Breast epithelium (tissue), 4 donors: ENCODE results near the gene ST8SIA2. TPM values are rescaled to one million over a fixed set of nuclear protein-coding genes. Genes with fewer than 3 reads are reported as not detected.

Source experiments
- DNase-seq, 2 donors: peaks; one replicate each; pipeline ENCODE4 v3.0.0-alpha.2; 2019; ENCODE audit warnings: low spot score in 2 of 2
- H3K27ac ChIP-seq, 2 donors: fragments of 200-600 bp; sonication (generic) in 1 of 2; one replicate each; pipeline ENCODE4 v1.5.1; 2016 to 2019; ENCODE audit warnings: mild to moderate bottlenecking in 1 of 2
- H3K27me3 ChIP-seq, 2 donors: fragments of 200-600 bp; sonication (generic) in 1 of 2; one replicate each; pipeline versions ENCODE4 v1.5.1 to v1.6.0; 2017 to 2019; ENCODE audit warnings: control low read depth in 1 of 2, mild to moderate bottlenecking in 1 of 2
- H3K36me3 ChIP-seq: fragments of 200-600 bp; one replicate; pipeline ENCODE4 v1.5.1; 2019
- H3K4me1 ChIP-seq, 2 donors: fragments of 200-600 bp; sonication (generic); one replicate each; pipeline ENCODE4 v1.5.1; 2016 to 2019; ENCODE audit warnings: control low read depth in 1 of 2
- H3K4me3 ChIP-seq, 3 donors: fragments of 200-600 bp; sonication (generic); 1 replicate in 2 of 3; 2 replicates in 1 of 3; pipeline ENCODE4 v1.5.1; 2016 to 2019; ENCODE audit warnings: mild to moderate bottlenecking in 3 of 3, moderate library complexity in 2 of 3
- H3K9me3 ChIP-seq, 2 donors: fragments of 200-600 bp; sonication (generic) in 1 of 2; one replicate each; pipeline ENCODE4 v1.5.1; 2016 to 2019; ENCODE audit warnings: control low read depth in 1 of 2
- POLR2A ChIP-seq: fragments of 450-650 bp; IDR thresholded peaks from one replicate; pipeline ENCODE4 v1.6.1; 2016; ENCODE audit warnings: antibody characterized with exemption, mild to moderate bottlenecking, moderate library complexity
- POLR2AphosphoS5 ChIP-seq, 3 donors: sonication (generic); formaldehyde crosslinking; IDR thresholded peaks; one replicate each; pipeline ENCODE4 v1.6.1; 2017; ENCODE audit warnings: antibody characterized with exemption in 3 of 3
- intact Hi-C: fragments of 100-400 bp; cut with DNase I; formaldehyde crosslinking; loops from one replicate; pipeline ENCODE4 v1.15.1; 2023; ENCODE audit warnings: low total_unique reads
- total RNA-seq, 3 donors: library from RNA; depleted of rRNA; stranded (reverse); fragments of >200 nt; gene quantifications; one replicate each; pipeline ENCODE4 v1.1.0, GENCODE V29; 2016
- TF ChIP-seq, protein P1 (sequence below), 3 donors: fragments of 450-650 bp; IDR thresholded peaks; one replicate each; pipeline ENCODE4 v1.5.1; 2016 to 2017; ENCODE audit warnings: antibody characterized with exemption in 3 of 3, mild to moderate bottlenecking in 3 of 3, moderate library complexity in 3 of 3

ST8SIA2 gene
- total RNA-seq, 3 donors from 2014 or later: 0.59 to 0.66 TPM; not detected in 1

DNA sequence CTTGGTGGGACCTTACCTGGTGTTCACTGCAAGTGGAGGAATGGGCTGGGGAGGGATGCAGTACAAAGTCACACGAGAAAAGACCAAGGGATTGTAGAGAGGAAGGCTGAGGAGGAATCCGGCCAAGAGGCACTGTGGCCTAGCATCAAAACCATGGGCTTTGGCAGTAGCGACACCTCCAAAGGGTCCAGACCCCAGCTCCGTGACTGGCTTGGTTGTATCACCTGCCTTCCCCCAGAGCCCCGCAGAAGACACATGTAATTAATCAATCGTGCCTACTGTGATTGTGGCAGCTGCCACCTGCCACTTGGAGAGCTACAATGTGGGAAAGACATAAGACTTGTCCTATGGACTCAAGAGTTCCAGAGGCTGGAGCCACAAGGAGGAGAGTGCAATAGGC, 54.7 kb downstream of the ST8SIA2 start:
- intact Hi-C loops: no loop called here
- H3K4me3 ChIP-seq: no peak overlapping the region
- DNase-seq: no peak
- no peak for TF ChIP-seq POLR2AphosphoS5 (IDR thresholded peaks at IDR 0.05)
- no peaks in the 10 kb centered on the region for H3K4me1 ChIP-seq
- H3K27ac ChIP-seq: no peak overlapping the region
- H3K9me3 ChIP-seq: no peaks in the 10 kb centered on the region
- H3K27me3 ChIP-seq: no peaks in the 10 kb centered on the region
- H3K36me3 ChIP-seq: no peaks in the 10 kb centered on the region

DNA sequence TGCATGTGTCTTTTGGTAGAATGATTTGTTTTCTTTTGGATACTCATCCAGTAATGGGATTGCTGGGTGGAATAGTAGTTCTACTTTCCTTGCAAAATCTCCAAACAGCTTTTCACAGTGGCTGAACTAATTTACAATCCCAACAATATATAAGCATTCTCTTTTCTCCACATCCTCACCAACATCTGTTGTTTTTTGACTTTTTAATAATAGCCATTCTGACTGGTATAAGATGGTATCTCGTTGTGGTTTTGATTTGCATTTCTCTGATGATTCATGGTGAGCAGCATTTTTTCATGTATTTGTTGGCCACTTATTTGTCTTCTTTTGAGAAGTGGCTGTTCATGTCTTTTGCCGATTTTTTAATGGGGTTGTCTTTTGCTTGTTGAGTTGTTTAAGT, 55.8 kb downstream of the ST8SIA2 start:
- intact Hi-C loops: no loop called here
- DNase-seq: no peak
- no peaks in the 10 kb centered on the region for H3K4me1 ChIP-seq
- no peak for TF ChIP-seq POLR2A
- TF ChIP-seq POLR2AphosphoS5 (IDR thresholded peaks at IDR 0.05): no peak
- TF ChIP-seq, protein P1, sequence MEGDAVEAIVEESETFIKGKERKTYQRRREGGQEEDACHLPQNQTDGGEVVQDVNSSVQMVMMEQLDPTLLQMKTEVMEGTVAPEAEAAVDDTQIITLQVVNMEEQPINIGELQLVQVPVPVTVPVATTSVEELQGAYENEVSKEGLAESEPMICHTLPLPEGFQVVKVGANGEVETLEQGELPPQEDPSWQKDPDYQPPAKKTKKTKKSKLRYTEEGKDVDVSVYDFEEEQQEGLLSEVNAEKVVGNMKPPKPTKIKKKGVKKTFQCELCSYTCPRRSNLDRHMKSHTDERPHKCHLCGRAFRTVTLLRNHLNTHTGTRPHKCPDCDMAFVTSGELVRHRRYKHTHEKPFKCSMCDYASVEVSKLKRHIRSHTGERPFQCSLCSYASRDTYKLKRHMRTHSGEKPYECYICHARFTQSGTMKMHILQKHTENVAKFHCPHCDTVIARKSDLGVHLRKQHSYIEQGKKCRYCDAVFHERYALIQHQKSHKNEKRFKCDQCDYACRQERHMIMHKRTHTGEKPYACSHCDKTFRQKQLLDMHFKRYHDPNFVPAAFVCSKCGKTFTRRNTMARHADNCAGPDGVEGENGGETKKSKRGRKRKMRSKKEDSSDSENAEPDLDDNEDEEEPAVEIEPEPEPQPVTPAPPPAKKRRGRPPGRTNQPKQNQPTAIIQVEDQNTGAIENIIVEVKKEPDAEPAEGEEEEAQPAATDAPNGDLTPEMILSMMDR (IDR thresholded peaks at IDR 0.05): no peak
- H3K27me3 ChIP-seq: no peaks in the 10 kb centered on the region
- H3K36me3 ChIP-seq: no peaks in the 10 kb centered on the region
- H3K27ac ChIP-seq: no peak overlapping the region
- H3K9me3 ChIP-seq: no peaks in the 10 kb centered on the region
- no peak overlapping the region for H3K4me3 ChIP-seq

DNA sequence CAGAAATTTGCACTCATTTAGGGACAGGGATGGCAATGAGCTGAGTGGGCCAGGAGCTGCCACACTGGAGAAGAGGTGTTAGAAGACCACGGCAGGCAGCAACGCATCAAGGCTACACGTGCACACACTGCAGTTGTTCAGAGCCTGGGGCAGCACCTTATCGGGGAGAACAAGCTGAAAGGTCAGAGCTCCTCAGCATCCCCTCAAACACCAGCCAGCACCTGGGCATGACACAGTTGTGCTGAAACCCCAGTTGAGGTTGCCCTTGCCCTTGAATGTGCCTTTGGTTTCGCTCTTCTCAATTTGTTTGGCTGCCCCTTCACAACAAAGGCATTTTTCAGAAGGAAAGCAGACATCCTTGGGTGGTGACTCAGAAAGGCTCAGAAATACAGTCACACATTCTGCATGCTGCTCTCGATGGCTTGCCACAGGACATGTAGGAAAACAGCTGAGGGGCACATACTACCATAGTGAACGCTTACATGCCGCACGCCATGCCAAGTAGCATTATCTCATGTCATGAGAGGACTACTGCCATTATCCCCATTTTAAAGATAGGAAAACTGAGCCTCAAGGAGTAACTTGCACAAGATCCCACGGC, 57.6 kb downstream of the ST8SIA2 start:
- Histone ChIP-seq H3K36me3 (no peaks in the 10 kb centered on the region), H3K4me3 (no peak overlapping the region), H3K9me3 (no peaks in the 10 kb centered on the region), H3K27ac (no peak overlapping the region), H3K27me3 (no peaks in the 10 kb centered on the region), H3K4me1 (no peaks in the 10 kb centered on the region)
- no peak for DNase-seq
- TF ChIP-seq, protein P1 (IDR thresholded peaks at IDR 0.05): no peak
- TF ChIP-seq POLR2A (no peak), POLR2AphosphoS5 (IDR thresholded peaks at IDR 0.05) (no peak)
- intact Hi-C loops: no loop called here

DNA sequence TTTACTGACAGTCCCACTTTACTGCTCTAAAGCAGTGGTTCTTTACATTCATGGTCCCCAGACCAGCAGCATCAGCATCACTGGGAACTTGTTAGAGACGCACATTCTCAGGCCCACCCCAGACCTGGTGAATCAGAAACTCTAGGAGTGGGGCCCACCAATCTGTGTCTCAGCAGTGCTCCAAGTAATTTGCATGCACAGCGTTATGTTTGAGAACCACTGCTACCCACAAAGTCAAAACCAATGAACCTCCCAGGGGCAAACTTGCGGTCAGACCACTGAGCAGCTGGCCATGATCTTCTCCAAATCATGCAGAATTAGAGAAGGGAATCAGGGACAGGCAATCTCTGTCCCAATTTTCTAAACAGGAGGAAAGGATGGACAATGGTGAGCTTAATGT, 58.5 kb downstream of the ST8SIA2 start:
- DNase-seq: no peak
- no peaks in the 10 kb centered on the region for H3K4me1 ChIP-seq
- H3K4me3 ChIP-seq: no peak overlapping the region
- H3K9me3 ChIP-seq: no peaks in the 10 kb centered on the region
- TF ChIP-seq, protein P1 (IDR thresholded peaks at IDR 0.05): no peak
- no peak for TF ChIP-seq POLR2A
- TF ChIP-seq POLR2AphosphoS5 (IDR thresholded peaks at IDR 0.05): no peak
- intact Hi-C loops: no loop called here
- no peaks in the 10 kb centered on the region for H3K27me3 ChIP-seq
- no peak overlapping the region for H3K27ac ChIP-seq
- H3K36me3 ChIP-seq: no peaks in the 10 kb centered on the region

DNA sequence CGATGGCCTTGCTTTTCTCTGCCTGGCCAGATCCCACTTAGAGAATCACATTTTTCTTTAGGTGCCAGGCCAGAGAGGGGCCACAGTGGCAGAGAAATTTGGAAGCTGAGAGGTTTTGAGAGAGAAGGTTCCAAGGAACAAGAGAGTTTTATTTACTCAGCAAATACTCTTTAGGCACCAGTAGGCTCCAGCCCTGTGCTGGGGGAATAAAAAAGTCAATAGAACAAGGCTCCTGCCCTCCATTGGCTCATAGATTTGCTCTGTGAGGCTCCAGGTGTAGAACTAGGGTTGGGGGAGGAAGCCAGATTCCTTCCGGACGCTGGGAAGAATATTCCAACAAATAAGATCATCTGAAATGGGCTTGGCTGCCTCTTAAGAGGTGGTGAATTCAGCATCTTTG, 59.9 kb downstream of the ST8SIA2 start:
- no peaks in the 10 kb centered on the region for H3K9me3 ChIP-seq
- H3K4me3 ChIP-seq: no peak overlapping the region
- H3K36me3 ChIP-seq: no peaks in the 10 kb centered on the region
- TF ChIP-seq POLR2A: no peak
- TF ChIP-seq, protein P1 (IDR thresholded peaks at IDR 0.05): no peak
- TF ChIP-seq POLR2AphosphoS5 (IDR thresholded peaks at IDR 0.05): no peak
- H3K27me3 ChIP-seq: no peaks in the 10 kb centered on the region
- no peak for DNase-seq
- no peaks in the 10 kb centered on the region for H3K4me1 ChIP-seq
- intact Hi-C loops: no loop called here
- no peak overlapping the region for H3K27ac ChIP-seq
